ENCODE measurements around the gene PDZD7. TPM values are rescaled to one million over a fixed set of nuclear protein-coding genes. Genes with fewer than 3 reads are reported as not detected.
"Not testable (repeated sequence)": the region's sequence is repeated elsewhere in the genome, so short reads cannot be mapped to it uniquely, and the experiment has no call there.

The PDZD7 gene
- total and polyA plus RNA-seq, 8 donors = 0.20 to 2.4 (median 0.76) TPM; not detected in 4

DNA sequence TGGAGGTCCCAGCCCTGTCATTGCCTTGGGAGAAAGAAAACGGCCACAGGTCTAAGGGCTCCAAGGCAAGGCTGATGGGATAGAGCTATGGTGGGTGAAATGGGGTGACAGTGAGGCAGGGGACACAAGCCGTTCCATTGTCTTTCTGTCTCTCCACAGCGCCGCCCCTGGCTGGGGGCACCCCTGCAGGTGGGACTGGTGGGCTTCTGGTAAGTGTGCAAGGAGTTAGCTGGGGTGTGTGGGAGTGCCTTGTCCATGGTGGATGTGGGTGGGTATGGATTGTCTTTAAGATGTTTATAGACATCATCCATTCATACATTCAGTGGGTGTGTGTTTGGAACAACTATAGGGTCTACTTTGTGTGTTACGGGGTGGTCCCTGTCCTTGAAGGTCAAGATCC lies 7.6 kb upstream of the PDZD7 start:
- Histone ChIP-seq H3K27me3 (no peaks in the 10 kb centered on the region), H3K4me3 (no peak overlapping the region), H3K4me1 (peaks cover 11 to 32% (median 28%) of the 10 kb centered on the region in 4 donors), H3K27ac (no peak overlapping the region), H3K36me3 (peaks cover 34 to 60% (median 57%) of the 10 kb centered on the region in 4 donors), H3K9me3 (no peaks in the 10 kb centered on the region)
- no peak for TF ChIP-seq POLR2A (IDR thresholded peaks at IDR 0.05)
- TF ChIP-seq EP300 (IDR thresholded peaks at IDR 0.05) = no peak
- TF ChIP-seq, protein P1, sequence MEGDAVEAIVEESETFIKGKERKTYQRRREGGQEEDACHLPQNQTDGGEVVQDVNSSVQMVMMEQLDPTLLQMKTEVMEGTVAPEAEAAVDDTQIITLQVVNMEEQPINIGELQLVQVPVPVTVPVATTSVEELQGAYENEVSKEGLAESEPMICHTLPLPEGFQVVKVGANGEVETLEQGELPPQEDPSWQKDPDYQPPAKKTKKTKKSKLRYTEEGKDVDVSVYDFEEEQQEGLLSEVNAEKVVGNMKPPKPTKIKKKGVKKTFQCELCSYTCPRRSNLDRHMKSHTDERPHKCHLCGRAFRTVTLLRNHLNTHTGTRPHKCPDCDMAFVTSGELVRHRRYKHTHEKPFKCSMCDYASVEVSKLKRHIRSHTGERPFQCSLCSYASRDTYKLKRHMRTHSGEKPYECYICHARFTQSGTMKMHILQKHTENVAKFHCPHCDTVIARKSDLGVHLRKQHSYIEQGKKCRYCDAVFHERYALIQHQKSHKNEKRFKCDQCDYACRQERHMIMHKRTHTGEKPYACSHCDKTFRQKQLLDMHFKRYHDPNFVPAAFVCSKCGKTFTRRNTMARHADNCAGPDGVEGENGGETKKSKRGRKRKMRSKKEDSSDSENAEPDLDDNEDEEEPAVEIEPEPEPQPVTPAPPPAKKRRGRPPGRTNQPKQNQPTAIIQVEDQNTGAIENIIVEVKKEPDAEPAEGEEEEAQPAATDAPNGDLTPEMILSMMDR (IDR thresholded peaks at IDR 0.05) = no peak
- intact Hi-C loops (cut with DNase I; ENCODE audit: low total_unique reads) = no loop called here
- 74 to 84% (median 74%) methylated on average over 5 of the region's 5 CpGs for WGBS, 5 donors
- no peak for DNase-seq

- intact Hi-C loops (cut with DNase I; ENCODE audit: low total_unique reads) = no loop called here
- H3K27ac ChIP-seq = no peak overlapping the region
- H3K9me3 ChIP-seq = no peaks in the 10 kb centered on the region
- H3K27me3 ChIP-seq = no peaks in the 10 kb centered on the region
- DNase-seq = no peak
- WGBS, 5 donors = 72 to 88% (median 80%) methylated on average over 2 to 7 of the region's 7 CpGs
- no peak overlapping the region for H3K4me3 ChIP-seq
- H3K4me1 ChIP-seq = peaks cover 12 to 34% (median 28%) of the 10 kb centered on the region in 4 donors
- TF ChIP-seq EP300 (IDR thresholded peaks at IDR 0.05) (no peak), POLR2A (IDR thresholded peaks at IDR 0.05) (no peak), POLR2AphosphoS5 (IDR thresholded peaks at IDR 0.05) (no peak)
- TF ChIP-seq, protein P1 (IDR thresholded peaks at IDR 0.05) = no peak
- H3K36me3 ChIP-seq = peaks cover 34 to 60% (median 57%) of the 10 kb centered on the region in 4 donors
These were observed 5.8 kb upstream of the PDZD7 start for GRCh38 chr10:101036726-101037125.

DNA sequence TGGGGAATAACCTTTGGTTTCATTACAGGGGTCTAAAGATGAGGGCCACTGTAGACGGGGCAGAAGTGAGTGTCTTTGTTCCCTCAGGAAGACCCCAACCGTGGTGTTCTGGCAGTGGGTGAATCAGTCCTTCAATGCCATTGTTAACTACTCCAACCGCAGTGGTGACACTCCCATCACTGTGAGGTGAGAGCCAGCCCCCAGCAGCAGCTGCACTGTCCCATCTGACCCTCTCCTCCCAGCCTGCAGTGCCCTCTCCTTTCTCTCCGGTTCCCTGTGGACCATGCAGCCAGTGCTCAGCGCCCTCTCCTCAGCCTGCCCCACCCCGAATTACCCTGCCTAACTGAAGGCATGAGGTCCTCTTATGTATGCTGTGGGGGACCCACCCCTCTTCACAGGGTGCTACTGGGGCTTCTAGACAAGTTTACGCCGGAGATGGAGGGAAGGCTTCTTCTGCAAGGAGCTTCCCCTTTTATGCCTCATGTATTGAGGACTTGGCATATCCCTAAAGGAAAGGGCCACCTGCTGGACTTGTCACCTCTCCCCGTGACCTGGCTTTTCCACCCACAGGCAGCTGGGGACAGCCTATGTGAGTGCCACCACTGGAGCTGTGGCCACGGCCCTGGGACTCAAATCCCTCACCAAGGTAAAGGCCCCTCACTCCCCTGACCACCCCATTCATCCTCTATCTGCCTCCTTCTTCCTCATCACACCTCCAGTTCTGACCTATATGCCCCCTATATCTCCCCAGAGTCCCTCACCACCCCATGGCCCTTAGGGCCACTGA lies 5.2 kb upstream of the PDZD7 start:
- TF ChIP-seq POLR2AphosphoS5 (IDR thresholded peaks at IDR 0.05) (no peak), EP300 (IDR thresholded peaks at IDR 0.05) (no peak), POLR2A (IDR thresholded peaks at IDR 0.05) (no peak)
- TF ChIP-seq, protein P1 (IDR thresholded peaks at IDR 0.05) = no peak
- Histone ChIP-seq H3K4me1 (peaks cover 12 to 33% (median 25%) of the 10 kb centered on the region in 4 donors), H3K27ac (no peak overlapping the region), H3K4me3 (no peak overlapping the region), H3K36me3 (peaks cover 34 to 60% (median 57%) of the 10 kb centered on the region in 4 donors), H3K27me3 (no peaks in the 10 kb centered on the region), H3K9me3 (no peaks in the 10 kb centered on the region)
- intact Hi-C loops (cut with DNase I; ENCODE audit: low total_unique reads) = no loop called here
- DNase-seq = no peak
- WGBS, 5 donors = 82 to 91% (median 85%) methylated on average over 8 to 10 of the region's 10 CpGs

DNA sequence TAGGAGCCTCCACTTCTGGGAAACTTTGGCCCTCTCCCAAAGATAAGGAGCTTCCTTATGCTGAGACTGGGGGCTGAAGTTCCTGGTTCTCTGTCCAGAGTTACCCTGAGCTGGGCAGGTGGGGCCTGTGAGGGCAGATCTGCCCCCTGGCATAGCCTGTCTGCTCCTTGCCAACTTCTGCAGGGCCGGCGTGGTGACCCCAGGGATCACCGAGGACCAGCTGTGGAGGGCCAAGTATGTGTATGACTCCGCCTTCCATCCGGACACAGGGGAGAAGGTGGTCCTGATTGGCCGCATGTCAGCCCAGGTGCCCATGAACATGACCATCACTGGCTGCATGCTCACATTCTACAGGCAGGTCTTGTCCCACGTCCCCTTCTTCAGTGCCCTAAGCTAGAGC lies 4.4 kb upstream of the PDZD7 start:
- intact Hi-C loops (cut with DNase I; ENCODE audit: low total_unique reads) = no loop called here
- peaks cover 0 to under 1% (median 0%) of the 10 kb centered on the region in 3 donors for H3K27me3 ChIP-seq
- WGBS, 5 donors = 85 to 93% (median 89%) methylated on average over 7 of the region's 7 CpGs
- H3K4me1 ChIP-seq = peaks cover 18 to 35% (median 28%) of the 10 kb centered on the region in 4 donors
- H3K4me3 ChIP-seq = no peak overlapping the region
- no peak overlapping the region for H3K27ac ChIP-seq
- no peaks in the 10 kb centered on the region for H3K9me3 ChIP-seq
- H3K36me3 ChIP-seq = peaks cover 34 to 60% (median 56%) of the 10 kb centered on the region in 4 donors
- TF ChIP-seq POLR2AphosphoS5 (IDR thresholded peaks at IDR 0.05) = no peak
- no peak for TF ChIP-seq EP300 (IDR thresholded peaks at IDR 0.05)
- TF ChIP-seq, protein P1 (IDR thresholded peaks at IDR 0.05) = no peak
- DNase-seq = no peak

- WGBS, 5 donors = 81 to 96% (median 91%) methylated on average over 2 to 4 of the region's 4 CpGs
- H3K9me3 ChIP-seq; H3K27me3 ChIP-seq; DNase-seq; H3K27ac ChIP-seq; H3K4me3 ChIP-seq; intact Hi-C loops (cut with DNase I; ENCODE audit: low total_unique reads): not testable (repeated sequence)
- Histone ChIP-seq H3K36me3 (peaks cover 34 to 51% (median 48%) of the 10 kb centered on the region in 4 donors), H3K4me1 (peaks cover 19 to 40% (median 31%) of the 10 kb centered on the region in 4 donors)
These were observed 3.5 kb upstream of the PDZD7 start for GRCh38 chr10:101034404-101034803.

Measured in stomach (tissue), 9 donors.